Germinal center (tissue), 1 donor: ENCODE measurements around the gene NET1.
"Not testable (repeated sequence)": the region's sequence is repeated elsewhere in the genome, so short reads cannot be mapped to it uniquely, and the experiment has no call there.

Source experiments
- DNase-seq: peaks from one replicate; pipeline ENCODE4 v3.0.0; 2012; ENCODE audit warnings: mixed read lengths, low spot score

NET1 gene

GRCh38 chr10:5466451-5467206, 54.3 kb downstream of the NET1 start:
- no peak for DNase-seq

GRCh38 chr10:5467207-5467535, 54.8 kb downstream of the NET1 start:
- no peak for DNase-seq

GRCh38 chr10:5467634-5468255, 55.4 kb downstream of the NET1 start:
- DNase-seq: no peak

GRCh38 chr10:5468262-5469106, 56.1 kb downstream of the NET1 start:
- no peak for DNase-seq

- no peak for DNase-seq
Observed at GRCh38 chr10:5469353-5470061, 57.1 kb downstream of the NET1 start.

GRCh38 chr10:5470062-5470751, 57.9 kb downstream of the NET1 start:
- no peak for DNase-seq

- not testable (repeated sequence) for DNase-seq
Observed at GRCh38 chr10:5474642-5475041, 62.3 kb downstream of the NET1 start.

- not testable (repeated sequence) for DNase-seq
Observed at GRCh38 chr10:5475088-5475487, 62.7 kb downstream of the NET1 start.

- not testable (repeated sequence) for DNase-seq
Observed at GRCh38 chr10:5475974-5476807, 63.8 kb downstream of the NET1 start.

- DNase-seq: no peak
Observed at GRCh38 chr10:5476918-5477525, 64.7 kb downstream of the NET1 start.

- DNase-seq: no peak
Observed at GRCh38 chr10:5477948-5478693, 65.8 kb downstream of the NET1 start.

- DNase-seq: no peak
Observed at GRCh38 chr10:5478694-5479305, 66.4 kb downstream of the NET1 start.

- DNase-seq: no peak
Observed at GRCh38 chr10:5479481-5480161, 67.3 kb downstream of the NET1 start.

GRCh38 chr10:5480162-5480941, 68.0 kb downstream of the NET1 start:
- DNase-seq: no peak

GRCh38 chr10:5481121-5481520, 68.8 kb downstream of the NET1 start:
- no peak for DNase-seq

GRCh38 chr10:5482016-5482415, 69.7 kb downstream of the NET1 start:
- no peak for DNase-seq

- no peak for DNase-seq
Observed at GRCh38 chr10:5484205-5484604, 71.8 kb downstream of the NET1 start.

GRCh38 chr10:5485290-5485689, 72.9 kb downstream of the NET1 start:
- DNase-seq: no peak
